ENCODE measurements around the gene DCLRE1A. TPM values are rescaled to one million over a fixed set of nuclear protein-coding genes. Genes with fewer than 3 reads are reported as not detected.
A peak's percentile ranks its signal among the peaks of the same experiment; 100 is the strongest.
"Not testable (repeated sequence)": the region's sequence is repeated elsewhere in the genome, so short reads cannot be mapped to it uniquely, and the experiment has no call there.

The DCLRE1A gene
- total RNA-seq, 1 experiment from 2014 or later: 18.1 TPM

GRCh38 chr10:113858541-113858940 lies 4.7 kb upstream of the DCLRE1A start:
- no peak for DNase-seq (ENCODE audit: low spot score)

GRCh38 chr10:113857210-113857609 lies 3.3 kb upstream of the DCLRE1A start:
- no peak for DNase-seq (ENCODE audit: low spot score)

GRCh38 chr10:113856563-113856962 lies 2.7 kb upstream of the DCLRE1A start:
- no peak for DNase-seq (ENCODE audit: low spot score)

- DNase-seq (ENCODE audit: low spot score): peak; percentile 44
Observed at GRCh38 chr10:113854761-113855588, 1.1 kb upstream of the DCLRE1A start.

GRCh38 chr10:113853578-113854012 lies 287 bp downstream of the DCLRE1A start:
- no peak for DNase-seq (ENCODE audit: low spot score)

GRCh38 chr10:113849946-113850345 lies 3.9 kb downstream of the DCLRE1A start:
- DNase-seq (ENCODE audit: low spot score): no peak

- no peak for DNase-seq (ENCODE audit: low spot score)
Observed at GRCh38 chr10:113849140-113849803, 4.6 kb downstream of the DCLRE1A start.

GRCh38 chr10:113846036-113846435 lies 7.8 kb downstream of the DCLRE1A start:
- no peak for DNase-seq (ENCODE audit: low spot score)

- no peak for DNase-seq (ENCODE audit: low spot score)
Observed at GRCh38 chr10:113843972-113844485, 9.9 kb downstream of the DCLRE1A start.

- DNase-seq (ENCODE audit: low spot score): no peak
Observed at GRCh38 chr10:113842171-113842570, 11.7 kb downstream of the DCLRE1A start.

GRCh38 chr10:113828567-113828966 lies 25.3 kb downstream of the DCLRE1A start:
- DNase-seq (ENCODE audit: low spot score): not testable (repeated sequence)

- no peak for DNase-seq (ENCODE audit: low spot score)
Observed at GRCh38 chr10:113825791-113826190, 28.1 kb downstream of the DCLRE1A start.

- DNase-seq (ENCODE audit: low spot score): no peak
Observed at GRCh38 chr10:113823389-113823788, 30.5 kb downstream of the DCLRE1A start.

- DNase-seq (ENCODE audit: low spot score): no peak
Observed at GRCh38 chr10:113822174-113822573, 31.7 kb downstream of the DCLRE1A start.

GRCh38 chr10:113821306-113821705 lies 32.6 kb downstream of the DCLRE1A start:
- not testable (repeated sequence) for DNase-seq (ENCODE audit: low spot score)

- DNase-seq (ENCODE audit: low spot score): no peak
Observed at GRCh38 chr10:113820507-113820906, 33.4 kb downstream of the DCLRE1A start.

GRCh38 chr10:113819989-113820388 lies 33.9 kb downstream of the DCLRE1A start:
- no peak for DNase-seq (ENCODE audit: low spot score)

- not testable (repeated sequence) for DNase-seq (ENCODE audit: low spot score)
Observed at GRCh38 chr10:113814700-113815099, 39.2 kb downstream of the DCLRE1A start.

- DNase-seq (ENCODE audit: low spot score): no peak
Observed at GRCh38 chr10:113808168-113808567, 45.7 kb downstream of the DCLRE1A start.

- no peak for DNase-seq (ENCODE audit: low spot score)
Observed at GRCh38 chr10:113806503-113806902, 47.4 kb downstream of the DCLRE1A start.

GRCh38 chr10:113802997-113803396 lies 50.9 kb downstream of the DCLRE1A start:
- no peak for DNase-seq (ENCODE audit: low spot score)

GRCh38 chr10:113801569-113801968 lies 52.3 kb downstream of the DCLRE1A start:
- no peak for DNase-seq (ENCODE audit: low spot score)

GRCh38 chr10:113791691-113792090 lies 62.2 kb downstream of the DCLRE1A start:
- DNase-seq (ENCODE audit: low spot score): no peak
